NCI-H1092 (cell line): ENCODE results near the gene BCL2L13.

Source experiments
- DNase-seq: peaks from one replicate; lab custom pipeline; 2025; lab: John Stamatoyannopoulos, UW

BCL2L13 gene

GRCh38 chr22:17779286-17780115, 140.9 kb downstream of the BCL2L13 start:
- no peak for DNase-seq

GRCh38 chr22:17780116-17780740, 141.7 kb downstream of the BCL2L13 start:
- no peak for DNase-seq
